ENCODE results near the gene USP15. TPM values are rescaled to one million over a fixed set of nuclear protein-coding genes. Genes with fewer than 3 reads are reported as not detected.
A peak's percentile ranks its signal among the peaks of the same experiment; 100 is the strongest.

USP15 gene
- total and polyA plus RNA-seq, 9 donors = 35.7 to 152 (median 61.0) TPM

DNA sequence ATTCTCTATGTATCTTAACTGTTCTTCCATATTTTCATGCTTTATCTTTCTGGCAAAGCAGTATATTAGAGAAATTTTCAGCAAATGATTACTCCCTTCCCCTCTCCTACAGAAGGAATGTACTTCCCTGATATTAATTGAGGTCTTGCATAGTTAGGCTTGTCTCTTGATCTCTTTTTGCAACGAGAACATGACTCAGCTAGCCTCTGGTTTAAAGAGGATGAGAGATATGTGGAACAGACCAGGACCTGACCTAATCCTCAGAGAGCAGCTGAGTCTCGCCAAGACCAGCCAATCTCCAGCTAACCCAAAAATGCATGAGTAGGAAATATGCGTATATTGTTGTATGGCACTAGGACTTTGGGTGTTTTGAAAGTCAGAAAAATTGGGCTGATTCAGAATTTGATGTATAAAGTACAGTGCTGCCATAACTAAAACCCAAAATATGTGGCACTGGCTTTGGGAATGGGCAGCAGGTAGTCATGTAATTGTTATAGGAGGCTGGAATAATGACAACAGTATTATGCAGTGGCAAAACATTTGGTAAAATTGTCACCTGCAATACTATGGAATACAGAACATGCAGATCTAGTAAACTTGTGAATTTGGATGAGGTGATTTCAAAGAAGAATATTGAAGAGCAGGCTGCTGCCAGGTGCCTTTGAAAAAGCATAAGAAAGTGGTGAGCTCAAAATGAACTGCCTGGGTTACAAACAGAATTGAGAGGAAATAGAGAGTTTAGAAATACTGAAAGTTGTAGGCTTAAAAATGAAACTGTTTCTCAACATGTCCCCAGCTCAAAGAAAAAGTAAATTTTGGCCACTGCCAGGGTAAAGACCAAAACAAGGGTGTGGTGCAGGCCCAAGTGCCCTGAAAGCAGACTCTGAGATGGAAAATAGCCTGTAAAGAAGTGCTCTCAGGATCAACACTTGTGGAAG lies 9.3 kb upstream of the USP15 start:
- TF ChIP-seq EP300 (IDR thresholded peaks at IDR 0.05) (no peak), POLR2A (IDR thresholded peaks at IDR 0.05) (no peak), CTCF (IDR thresholded peaks at IDR 0.05) (no peak)
- intact Hi-C loops (cut with DNase I) = no loop called here
- Histone ChIP-seq H3K9me3 (no peaks in the 10 kb centered on the region), H3K4me3 (no peak overlapping the region), H3K27me3 (no peaks in the 10 kb centered on the region), H3K36me3 (no peaks in the 10 kb centered on the region), H3K27ac (peak overlapping the region in 1 of 2 donors; percentile 42), H3K4me1 (ENCODE audit: insufficient read depth) (peaks cover 9% of the 10 kb centered on the region)
- 34 to 43% (median 43%) methylated on average over 3 of the region's 3 CpGs for WGBS, 3 donors
- DNase-seq = no peak

DNA sequence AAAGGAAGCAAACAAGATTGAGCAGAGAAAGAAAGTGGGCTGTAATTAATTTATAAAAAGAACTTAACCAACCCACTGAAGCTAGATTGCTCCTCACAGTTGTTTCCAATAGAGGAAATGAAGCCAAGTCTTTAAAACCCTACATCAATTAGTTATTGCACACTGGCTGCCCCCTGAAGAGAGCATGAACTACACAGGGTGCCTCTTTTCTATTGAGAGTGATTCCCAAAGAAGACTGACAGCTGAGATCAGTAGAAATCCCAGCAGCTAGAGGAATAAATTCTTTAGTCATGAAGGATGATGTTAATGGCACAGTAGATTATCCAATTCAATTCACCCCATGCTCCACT lies 8.6 kb upstream of the USP15 start:
- TF ChIP-seq POLR2A (IDR thresholded peaks at IDR 0.05) = no peak
- no peak for TF ChIP-seq EP300 (IDR thresholded peaks at IDR 0.05)
- no peak for TF ChIP-seq CTCF (IDR thresholded peaks at IDR 0.05)
- no peak overlapping the region for H3K4me3 ChIP-seq
- H3K27ac ChIP-seq = peak overlapping the region in 1 of 2 donors; percentile 42
- H3K27me3 ChIP-seq = no peaks in the 10 kb centered on the region
- H3K36me3 ChIP-seq = no peaks in the 10 kb centered on the region
- H3K4me1 ChIP-seq (ENCODE audit: insufficient read depth) = peaks cover 9% of the 10 kb centered on the region
- H3K9me3 ChIP-seq = no peaks in the 10 kb centered on the region
- intact Hi-C loops (cut with DNase I) = no loop called here
- DNase-seq = no peak

GRCh38 chr12:62252576-62252975 lies 7.6 kb upstream of the USP15 start:
- TF ChIP-seq EP300 (IDR thresholded peaks at IDR 0.05) (no peak), CTCF (IDR thresholded peaks at IDR 0.05) (no peak), POLR2A (IDR thresholded peaks at IDR 0.05) (no peak)
- Histone ChIP-seq H3K4me3 (no peak overlapping the region), H3K4me1 (ENCODE audit: insufficient read depth) (peaks cover 9% of the 10 kb centered on the region), H3K9me3 (no peaks in the 10 kb centered on the region), H3K27me3 (no peaks in the 10 kb centered on the region), H3K27ac (no peak overlapping the region), H3K36me3 (no peaks in the 10 kb centered on the region)
- intact Hi-C loops (cut with DNase I) = no loop called here
- 90 to 96% (median 96%) methylated on average over 4 of the region's 4 CpGs for WGBS, 3 donors
- no peak for DNase-seq

GRCh38 chr12:62254967-62255366 lies 5.2 kb upstream of the USP15 start:
- DNase-seq = no peak
- Histone ChIP-seq H3K4me3 (no peak overlapping the region), H3K27me3 (no peaks in the 10 kb centered on the region), H3K27ac (no peak overlapping the region), H3K4me1 (ENCODE audit: insufficient read depth) (peaks cover 7% of the 10 kb centered on the region), H3K9me3 (no peaks in the 10 kb centered on the region), H3K36me3 (no peaks in the 10 kb centered on the region)
- WGBS, 3 donors = 97 to 98% (median 97%) methylated on average over 3 of the region's 3 CpGs
- intact Hi-C loops (cut with DNase I) = no loop called here
- TF ChIP-seq POLR2A (IDR thresholded peaks at IDR 0.05) = no peak
- TF ChIP-seq CTCF (IDR thresholded peaks at IDR 0.05) = no peak
- no peak for TF ChIP-seq EP300 (IDR thresholded peaks at IDR 0.05)
